Esophagus squamous epithelium (tissue), 5 donors: ENCODE data around the gene HORMAD2. TPM values are rescaled to one million over a fixed set of nuclear protein-coding genes. Genes with fewer than 3 reads are reported as not detected.
"Not testable (repeated sequence)": the region's sequence is repeated elsewhere in the genome, so short reads cannot be mapped to it uniquely, and the experiment has no call there.

ENCODE experiments used
- DNase-seq: peaks from one replicate; lab custom pipeline; 2025; lab: John Stamatoyannopoulos, UW
- H3K27ac ChIP-seq, 4 donors: fragments of 200-600 bp; sonication (generic); one replicate each; pipeline ENCODE4 v1.5.1; 2016 to 2019; ENCODE audit warnings: mild to moderate bottlenecking in 1 of 4
- H3K27me3 ChIP-seq, 4 donors: fragments of 200-600 bp; sonication (generic); 1 replicate in 3 of 4; 2 replicates in 1 of 4; pipeline versions ENCODE4 v1.5.1 to v1.6.0; 2017 to 2021; ENCODE audit warnings: antibody characterized with exemption in 1 of 4
- H3K36me3 ChIP-seq, 3 donors: fragments of 200-600 bp; sonication (generic); one replicate each; pipeline ENCODE4 v1.5.1; 2016 to 2019
- H3K4me1 ChIP-seq, 3 donors: fragments of 200-600 bp; sonication (generic); one replicate each; pipeline ENCODE4 v1.5.1; 2017 to 2019
- H3K4me3 ChIP-seq, 4 donors: fragments of 200-600 bp; sonication (generic); 1 replicate in 3 of 4; 2 replicates in 1 of 4; pipeline ENCODE4 v1.5.1; 2016 to 2019; ENCODE audit warnings: mild to moderate bottlenecking in 2 of 4, moderate library complexity in 1 of 4
- H3K9me3 ChIP-seq, 3 donors: fragments of 200-600 bp; sonication (generic); one replicate each; pipeline ENCODE4 v1.5.1; 2016 to 2019
- CTCF ChIP-seq, 6 experiments: fragments of 450-650 bp in 4 of 6; fragments of 200-600 bp in 2 of 6; sonication (generic) in 2 of 6; IDR thresholded peaks; one replicate each; pipeline ENCODE4 v1.5.1; 2016 to 2019; ENCODE audit warnings: antibody characterized with exemption in 6 of 6, mild to moderate bottlenecking in 4 of 6, moderate library complexity in 4 of 6
- POLR2A ChIP-seq, 4 donors: fragments of 450-650 bp; IDR thresholded peaks; one replicate each; pipeline ENCODE4 v1.6.1; 2017; ENCODE audit warnings: antibody characterized with exemption in 4 of 4, mild to moderate bottlenecking in 4 of 4, moderate library complexity in 3 of 4
- WGBS, 2 donors: methylation state at CpG; one replicate each; pipeline ENCODE4 v1.1.5; 2018; 5-methylcytosine and 5-hydroxymethylcytosine counted together
- intact Hi-C: fragments of 100-400 bp; cut with DNase I; formaldehyde crosslinking; loops from one replicate; pipeline ENCODE4 v1.15.0; 2022
- total RNA-seq, 4 donors: library from RNA; depleted of rRNA; stranded (reverse); fragments of >200 nt; gene quantifications; one replicate each; pipeline ENCODE4 v1.1.0, GENCODE V29; 2016
- donor health status: DM: yes; HTN: yes; CAD: no.

HORMAD2 gene
- total RNA-seq, 4 donors from 2014 or later, result not detected

GRCh38 chr22:30074994-30075393 lies 5.3 kb upstream of the HORMAD2 start:
- no peaks in the 10 kb centered on the region for H3K9me3 ChIP-seq
- H3K4me1 ChIP-seq, result peaks cover 0 to 15% (median 0%) of the 10 kb centered on the region in 3 donors
- H3K4me3 ChIP-seq, result no peak overlapping the region
- no peak for TF ChIP-seq POLR2A (IDR thresholded peaks at IDR 0.05)
- no peak for TF ChIP-seq CTCF (IDR thresholded peaks at IDR 0.05)
- no peak overlapping the region for H3K27ac ChIP-seq
- H3K27me3 ChIP-seq, result peaks cover 0 to 30% (median 0%) of the 10 kb centered on the region in 4 donors
- DNase-seq, result no peak
- no peaks in the 10 kb centered on the region for H3K36me3 ChIP-seq
- intact Hi-C loops, result no loop called here
- WGBS, 2 donors, result 82 to 89% methylated on average over 3 of the region's 3 CpGs

- Histone ChIP-seq H3K27ac (no peak overlapping the region), H3K27me3 (peaks cover 0 to 37% (median 0%) of the 10 kb centered on the region in 4 donors), H3K4me1 (peaks cover 0 to 18% (median 0%) of the 10 kb centered on the region in 3 donors), H3K9me3 (no peaks in the 10 kb centered on the region), H3K36me3 (no peaks in the 10 kb centered on the region), H3K4me3 (no peak overlapping the region)
- no peak for TF ChIP-seq POLR2A (IDR thresholded peaks at IDR 0.05)
- TF ChIP-seq CTCF (IDR thresholded peaks at IDR 0.05), result no peak
- WGBS, 2 donors, result 88 to 90% methylated on average over 3 of the region's 3 CpGs
- DNase-seq, result no peak
- intact Hi-C loops, result no loop called here
Measured at GRCh38 chr22:30077279-30077880, 2.9 kb upstream of the HORMAD2 start.

- intact Hi-C loops, result no loop called here
- no peak for DNase-seq
- TF ChIP-seq POLR2A (IDR thresholded peaks at IDR 0.05) (no peak), CTCF (IDR thresholded peaks at IDR 0.05) (no peak)
- Histone ChIP-seq H3K27me3 (peaks cover 0 to 37% (median 0%) of the 10 kb centered on the region in 4 donors), H3K4me1 (peaks cover 0 to 18% (median 0%) of the 10 kb centered on the region in 3 donors), H3K27ac (no peak overlapping the region), H3K4me3 (no peak overlapping the region), H3K9me3 (no peaks in the 10 kb centered on the region), H3K36me3 (no peaks in the 10 kb centered on the region)
- WGBS, 2 donors, result 21 to 37% methylated on average over 7 to 10 of the region's 10 CpGs
Measured at GRCh38 chr22:30078320-30079311, 1.6 kb upstream of the HORMAD2 start.

GRCh38 chr22:30080805-30081204 lies 541 bp downstream of the HORMAD2 start:
- intact Hi-C loops, result no loop called here
- Histone ChIP-seq H3K4me1 (peaks cover 0 to 18% (median 0%) of the 10 kb centered on the region in 3 donors), H3K36me3 (no peaks in the 10 kb centered on the region), H3K27me3 (peaks cover 0 to 29% (median 0%) of the 10 kb centered on the region in 4 donors), H3K9me3 (no peaks in the 10 kb centered on the region), H3K27ac (no peak overlapping the region), H3K4me3 (no peak overlapping the region)
- WGBS, 2 donors, result 78 to 90% methylated on average over 7 of the region's 9 CpGs
- TF ChIP-seq CTCF (IDR thresholded peaks at IDR 0.05) (no peak), POLR2A (IDR thresholded peaks at IDR 0.05) (no peak)
- DNase-seq, result no peak

- TF ChIP-seq POLR2A (IDR thresholded peaks at IDR 0.05) (no peak), CTCF (IDR thresholded peaks at IDR 0.05) (no peak)
Measured at GRCh38 chr22:30086496-30086895, 6.2 kb downstream of the HORMAD2 start.

GRCh38 chr22:30087037-30087436 lies 6.8 kb downstream of the HORMAD2 start:
- 22 to 62% methylated on average over 5 of the region's 5 CpGs for WGBS, 2 donors
- DNase-seq, H3K36me3 ChIP-seq, H3K4me3 ChIP-seq, H3K27me3 ChIP-seq, H3K9me3 ChIP-seq, intact Hi-C loops: not testable (repeated sequence)
- H3K4me1 ChIP-seq, result peaks cover 0 to 11% (median 0%) of the 10 kb centered on the region in 3 donors
- peak overlapping the region in 2 of 4 donors; percentile 48 to 52 for H3K27ac ChIP-seq

More at GRCh38 chr22:30086496-30086895, 6.2 kb downstream of the HORMAD2 start:
- H3K4me1 ChIP-seq, result peaks cover 0 to 11% (median 0%) of the 10 kb centered on the region in 3 donors
- DNase-seq, result no peak
- 71 to 81% methylated on average over 2 of the region's 2 CpGs for WGBS, 2 donors
- H3K27ac ChIP-seq, result no peak overlapping the region
- no peaks in the 10 kb centered on the region for H3K36me3 ChIP-seq
- H3K4me3 ChIP-seq, result no peak overlapping the region
- intact Hi-C loops, result no loop called here
- no peaks in the 10 kb centered on the region for H3K9me3 ChIP-seq
- H3K27me3 ChIP-seq, result no peaks in the 10 kb centered on the region
